GM12878 (cell line): Measurements from ENCODE around the gene ALPK1. TPM values are rescaled to one million over a fixed set of nuclear protein-coding genes. Genes with fewer than 3 reads are reported as not detected.
"Not testable (repeated sequence)": the region's sequence is repeated elsewhere in the genome, so short reads cannot be mapped to it uniquely, and the experiment has no call there.

Experiments
- ATAC-seq: fragments of 200-7000 bp; cut with Tn5 transposase; 3 replicates; pipeline ENCODE4 v1.9.1; 2020; ENCODE audit warnings: mild to moderate bottlenecking, moderate library complexity
- BruUV-seq: library from RNA; stranded (reverse); fragments of 400-500 nt; replicated peaks from 2 replicates; lab custom pipeline; 2021; lab: Mats Ljungman, UMichigan
- CTCF ChIA-PET: fragments of 300-600 bp; sonication (Branson Sonifier 250); formaldehyde crosslinking; extraction: SDS; loops from one replicate; lab custom pipeline; 2021; ENCODE audit warnings: inconsistent platforms; lab: Yijun Ruan, JAX
- POLR2A ChIA-PET: fragments of 350-600 bp; formaldehyde crosslinking; extraction: SDS; loops from one replicate; lab custom pipeline; 2021; ENCODE audit warnings: inconsistent platforms; lab: Charles Lee
- RAD21 ChIA-PET: fragments of 300-600 bp; sonication (Branson Sonifier 250); formaldehyde crosslinking; loops from one replicate; lab custom pipeline; 2023; ENCODE audit warnings: antibody characterized with exemption; ENCODE audit not compliant: unreplicated experiment; lab: Charles Lee
- SMC1A ChIA-PET: fragments of 300-600 bp; sonication (Branson Sonifier 250); formaldehyde crosslinking; loops from one replicate; lab custom pipeline; 2023; ENCODE audit not compliant: unreplicated experiment, uncharacterized antibody; lab: Charles Lee
- DNase-seq: peaks from one replicate; pipeline ENCODE4 v3.0.0-alpha.2; 2011; ENCODE audit warnings: low read depth, low spot score
- FAIRE-seq: peaks from 3 replicates; lab custom pipeline; 2011; peaks lifted over from hg19 to GRCh38; lab: Jason Lieb, UNC
- H2AFZ ChIP-seq: 2 replicates; pipeline ENCODE4 v1.6.0; 2011; ENCODE audit warnings: low read depth, low read length, control low read depth; ENCODE audit not compliant: control insufficient read depth
- H3K27ac ChIP-seq: 2 replicates; pipeline ENCODE4 v1.5.1; 2011; ENCODE audit warnings: control low read depth; ENCODE audit not compliant: control insufficient read depth, insufficient read depth
- H3K27me3 ChIP-seq, 2 experiments: replicated peaks in 1 of 2; 2 replicates each; pipeline versions ENCODE4 v1.6.0 to v1.6.1; 2011; ENCODE audit warnings: low read length in 1 of 2; ENCODE audit not compliant: control insufficient read depth in 2 of 2, insufficient read depth in 2 of 2
- H3K36me3 ChIP-seq, 2 experiments: 2 replicates each; pipeline ENCODE4 v1.5.1; 2011; ENCODE audit warnings: low read length in 1 of 2; ENCODE audit not compliant: control insufficient read depth in 2 of 2, insufficient read depth in 2 of 2
- H3K4me1 ChIP-seq: 2 replicates; pipeline ENCODE4 v1.6.1; 2011; ENCODE audit warnings: mild to moderate bottlenecking, low read length, moderate library complexity, mixed read lengths; ENCODE audit not compliant: control insufficient read depth, insufficient read depth
- H3K4me2 ChIP-seq: 2 replicates; pipeline ENCODE4 v1.6.0; 2011; ENCODE audit warnings: control low read depth; ENCODE audit not compliant: control insufficient read depth, insufficient read depth
- H3K4me3 ChIP-seq: fragments of 200-600 bp; sonication (generic); 2 replicates; pipeline ENCODE4 v1.5.1; 2016
- H3K79me2 ChIP-seq: 2 replicates; pipeline ENCODE4 v1.6.0; 2011; ENCODE audit warnings: low read length; ENCODE audit not compliant: control insufficient read depth, insufficient read depth
- H3K9ac ChIP-seq: 2 replicates; pipeline ENCODE4 v1.8.0; 2011; ENCODE audit warnings: low read length, control low read depth, mixed read lengths; ENCODE audit not compliant: control insufficient read depth, insufficient read depth
- H3K9me3 ChIP-seq: replicated peaks from 3 replicates; pipeline ENCODE4 v1.5.1; 2011; ENCODE audit warnings: mild to moderate bottlenecking, low read length; ENCODE audit not compliant: control insufficient read depth, insufficient read depth
- H4K20me1 ChIP-seq: 2 replicates; pipeline ENCODE4 v1.6.0; 2011; ENCODE audit not compliant: control insufficient read depth, insufficient read depth
- MTA2 ChIP-seq: fragments of 450-650 bp; IDR thresholded peaks from 2 replicates; pipeline ENCODE4 v1.6.1; 2016; ENCODE audit warnings: low read depth, mild to moderate bottlenecking, moderate library complexity
- SPI1 ChIP-seq: IDR thresholded peaks from 2 replicates; pipeline ENCODE4 v1.6.1; 2011; ENCODE audit warnings: low read depth, mild to moderate bottlenecking, low read length, moderate library complexity, borderline replicate concordance; ENCODE audit not compliant: insufficient read depth
- WGBS: methylation state at CpG from one replicate; pipeline ENCODE4 v1.1.6; 2016; ENCODE audit warnings: low lambda C conversion rate; ENCODE audit not compliant: insufficient replicate concordance, insufficient coverage; ENCODE audit errors: missing lambda C conversion rate; 5-methylcytosine and 5-hydroxymethylcytosine counted together
- in situ Hi-C: fragments of 300-500 bp; cut with MboI; formaldehyde crosslinking; loops from 9 replicates; pipeline ENCODE4 v1.14.3; 2018; ENCODE audit warnings: mixed read lengths
- intact Hi-C: fragments of 100-400 bp; cut with micrococcal nuclease; formaldehyde crosslinking; loops from one replicate; pipeline ENCODE4 v1.14.2; 2022; ENCODE audit not compliant: unreplicated experiment
- polyA plus RNA-seq, 11 experiments: library from polyadenylated mRNA; depleted of rRNA in 4 of 11; unstranded in 6 of 11; stranded (reverse) in 5 of 11; fragments of >200 nt; fragmentation: Nextera tagmentation in 4 of 11; fragmentation: Illumina TruSeq in 1 of 11; extraction: Ambion mirVana in 4 of 11; extraction: Trizol in 1 of 11; gene quantifications; 1 replicate in 1 of 11; 2 replicates in 10 of 11; pipeline versions ENCODE4 v1.2.1 to v1.2.3, GENCODE V29; 2011 to 2016; ENCODE audit warnings: inconsistent platforms in 2 of 11, missing spikeins in 2 of 11, low read depth in 1 of 11
- total RNA-seq, 4 experiments: library from RNA; depleted of rRNA in 3 of 4; stranded (reverse); fragments of >200 nt in 3 of 4; fragmentation: Illumina TruSeq in 1 of 4; extraction: Trizol in 1 of 4; gene quantifications; 2 replicates each; pipeline versions ENCODE4 v1.2.1 to v1.2.3, GENCODE V29; 2013 to 2021

ALPK1 gene
- total and polyA plus RNA-seq, 10 of the 15 experiments (the other 5 are each of a cell fraction or from before 2014, with no cell fraction given), result 8.5 to 32.3 (median 22.6) TPM

DNA sequence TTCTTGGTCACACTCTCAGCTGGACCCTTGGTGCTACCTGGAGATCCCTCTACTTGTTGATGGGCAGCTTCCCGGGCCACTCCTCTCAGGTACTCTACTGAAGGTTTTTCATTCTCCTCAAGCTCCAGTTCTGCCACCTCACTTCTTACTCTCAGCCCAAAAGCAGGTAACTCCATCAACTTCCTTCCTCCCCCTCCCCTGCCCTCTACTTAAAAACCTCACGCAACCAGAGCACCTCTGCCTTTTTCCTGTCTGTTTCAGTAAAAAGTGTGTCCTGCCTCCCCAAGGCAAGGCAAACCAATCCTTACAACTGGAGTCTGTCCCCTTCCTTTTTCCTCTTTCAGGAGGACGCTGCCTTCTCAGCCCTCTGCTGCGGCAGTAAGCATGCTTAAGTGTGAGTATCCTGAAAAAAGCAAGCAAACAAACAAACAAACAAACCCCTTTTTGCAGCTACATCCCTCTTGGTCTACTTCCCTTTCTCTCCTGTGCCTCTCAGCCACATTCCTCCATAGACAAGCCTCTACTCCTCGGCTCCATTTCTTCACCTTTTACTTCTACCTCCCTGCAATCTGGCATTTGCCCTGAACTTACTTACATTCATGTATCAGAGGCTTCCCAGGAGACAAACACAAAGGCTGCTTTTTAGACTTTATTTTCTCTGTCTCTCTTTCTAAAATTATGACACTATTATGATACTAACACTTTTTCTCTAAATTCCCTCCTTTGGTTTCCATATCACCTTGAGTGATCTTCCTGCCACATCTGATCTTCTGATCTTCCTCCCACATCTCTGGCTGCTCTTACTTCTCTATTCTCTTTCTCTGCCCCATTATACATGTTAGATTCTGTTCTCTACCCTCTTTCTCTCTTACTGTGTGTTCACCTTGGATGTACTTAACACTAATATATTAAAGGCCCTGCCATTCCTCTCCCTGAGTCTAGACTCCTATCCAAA, 5.4 kb downstream of the ALPK1 start (continued):
- peak; percentile 70 for TF ChIP-seq MTA2

DNA sequence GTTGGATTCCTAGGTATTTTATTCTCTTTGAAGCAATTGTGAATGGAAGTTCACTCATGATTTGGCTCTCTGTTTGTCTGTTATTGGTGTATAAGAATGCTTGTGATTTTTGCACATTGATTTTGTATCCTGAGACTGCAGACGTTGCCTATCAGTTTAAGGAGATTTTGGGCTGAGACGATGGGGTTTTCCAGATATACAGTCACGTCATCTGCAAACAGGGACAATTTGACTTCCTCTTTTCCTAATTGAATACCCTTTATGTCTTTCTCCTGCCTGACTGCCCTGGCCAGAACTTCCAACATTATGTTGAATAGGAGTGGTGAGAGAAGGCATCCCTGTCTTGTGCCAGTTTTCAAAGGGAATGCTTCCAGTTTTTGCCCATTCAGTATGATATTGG, 8.3 kb downstream of the ALPK1 start:
- RAD21 ChIA-PET, H2AFZ ChIP-seq, H3K4me3 ChIP-seq, H3K9me3 ChIP-seq, POLR2A ChIA-PET, H3K79me2 ChIP-seq, H4K20me1 ChIP-seq, H3K27me3 ChIP-seq, intact Hi-C loops, SMC1A ChIA-PET, H3K36me3 ChIP-seq, in situ Hi-C loops, H3K27ac ChIP-seq, DNase-seq, CTCF ChIA-PET, BruUV-seq, FAIRE-seq, ATAC-seq, H3K9ac ChIP-seq, H3K4me2 ChIP-seq: not testable (repeated sequence)
- peak; percentile 41; the same call in 1 of the 2 replicates for TF ChIP-seq SPI1
- 23% methylated on average over 3 of the region's 3 CpGs for WGBS
- H3K4me1 ChIP-seq, result peaks cover 17% of the 10 kb centered on the region

DNA sequence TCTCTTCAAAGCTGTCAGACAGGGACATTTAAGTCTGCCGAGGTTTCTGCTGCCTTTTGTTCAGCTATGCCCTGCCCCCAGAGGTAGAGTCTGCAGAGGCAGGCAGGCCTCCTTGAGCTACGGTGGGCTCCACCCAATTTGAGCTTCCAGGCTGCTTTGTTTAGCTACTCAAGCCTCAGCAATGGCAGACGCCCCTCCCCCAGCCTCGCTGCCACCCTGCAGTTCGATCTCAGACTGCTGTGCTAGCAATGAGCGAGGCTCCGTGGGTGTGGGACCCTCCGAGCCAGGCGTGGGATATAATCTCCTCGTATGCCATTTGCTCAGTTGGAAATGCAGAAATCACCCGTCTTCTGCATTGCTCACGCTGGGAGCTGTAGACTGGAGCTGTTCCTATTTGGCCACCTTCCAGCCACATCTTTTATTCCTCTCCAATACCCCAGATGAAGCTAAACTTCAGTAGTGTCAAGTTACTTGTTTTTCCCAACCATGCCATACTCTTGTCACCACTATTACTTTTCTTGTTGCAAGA, 12.2 kb downstream of the ALPK1 start:
- CTCF ChIA-PET, result interaction anchor here (0.6 to 2.0 kb wide), 7 partner anchors 9 to 35 kb away, joined by 3 to 15 read pairs (median 5); partner anchors contain the start of genes ALPK1 and TIFA
- H3K4me1 ChIP-seq, result peaks cover 13% of the 10 kb centered on the region
- SMC1A ChIA-PET, result interaction anchor here (0.7 to 8.1 kb wide), 6 partner anchors 9 to 40 kb away, joined by 3 to 91 read pairs (median 4); partner anchors contain the start of gene ALPK1
- H2AFZ ChIP-seq, H3K9me3 ChIP-seq, H3K27ac ChIP-seq, DNase-seq, H3K9ac ChIP-seq, H3K4me3 ChIP-seq, H3K4me2 ChIP-seq, H3K79me2 ChIP-seq, intact Hi-C loops, H3K36me3 ChIP-seq, in situ Hi-C loops, H4K20me1 ChIP-seq, BruUV-seq, ATAC-seq, FAIRE-seq, H3K27me3 ChIP-seq: not testable (repeated sequence)
- 80% methylated on average over 12 of the region's 12 CpGs for WGBS
- POLR2A ChIA-PET, result interaction anchor here (0.6 to 6.4 kb wide), 4 partner anchors 9 to 20 kb away, joined by 3 to 81 read pairs (median 32); partner anchors contain the start of genes ALPK1 and TIFA
- RAD21 ChIA-PET, result interaction anchor here (0.6 to 4.2 kb wide), 4 partner anchors 9 to 224 kb away, joined by 3 to 37 read pairs (median 4); no protein-coding TSS in a partner anchor
